ENCODE data around the gene KCNT2.
"Not testable (repeated sequence)": the region's sequence is repeated elsewhere in the genome, so short reads cannot be mapped to it uniquely, and the experiment has no call there.

The KCNT2 gene

GRCh38 chr1:196513821-196514220 is 94.4 kb downstream of the KCNT2 start:
- H3K27me3 ChIP-seq (ENCODE audit: control insufficient read depth, insufficient read depth, low read length) = no peaks in the 10 kb centered on the region
- H3K4me1 ChIP-seq = no peaks in the 10 kb centered on the region
- no peaks in the 10 kb centered on the region for H3K79me2 ChIP-seq
- H2AFZ ChIP-seq = no peak overlapping the region
- H3K4me3 ChIP-seq (ENCODE audit: low read depth, low read length) = no peak overlapping the region
- H3K27ac ChIP-seq = no peak overlapping the region
- no peaks in the 10 kb centered on the region for H3K9me3 ChIP-seq (ENCODE audit: control insufficient read depth, low read length)
- H3K9ac ChIP-seq = no peak overlapping the region
- TF ChIP-seq, protein P1, sequence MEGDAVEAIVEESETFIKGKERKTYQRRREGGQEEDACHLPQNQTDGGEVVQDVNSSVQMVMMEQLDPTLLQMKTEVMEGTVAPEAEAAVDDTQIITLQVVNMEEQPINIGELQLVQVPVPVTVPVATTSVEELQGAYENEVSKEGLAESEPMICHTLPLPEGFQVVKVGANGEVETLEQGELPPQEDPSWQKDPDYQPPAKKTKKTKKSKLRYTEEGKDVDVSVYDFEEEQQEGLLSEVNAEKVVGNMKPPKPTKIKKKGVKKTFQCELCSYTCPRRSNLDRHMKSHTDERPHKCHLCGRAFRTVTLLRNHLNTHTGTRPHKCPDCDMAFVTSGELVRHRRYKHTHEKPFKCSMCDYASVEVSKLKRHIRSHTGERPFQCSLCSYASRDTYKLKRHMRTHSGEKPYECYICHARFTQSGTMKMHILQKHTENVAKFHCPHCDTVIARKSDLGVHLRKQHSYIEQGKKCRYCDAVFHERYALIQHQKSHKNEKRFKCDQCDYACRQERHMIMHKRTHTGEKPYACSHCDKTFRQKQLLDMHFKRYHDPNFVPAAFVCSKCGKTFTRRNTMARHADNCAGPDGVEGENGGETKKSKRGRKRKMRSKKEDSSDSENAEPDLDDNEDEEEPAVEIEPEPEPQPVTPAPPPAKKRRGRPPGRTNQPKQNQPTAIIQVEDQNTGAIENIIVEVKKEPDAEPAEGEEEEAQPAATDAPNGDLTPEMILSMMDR (IDR thresholded peaks at IDR 0.05) = no peak
- H3K4me2 ChIP-seq (ENCODE audit: low read length) = no peak overlapping the region
- H3K36me3 ChIP-seq (ENCODE audit: control insufficient read depth, insufficient read depth, low read length) = no peaks in the 10 kb centered on the region

- Histone ChIP-seq H3K9me3 (ENCODE audit: control insufficient read depth, low read length) (no peaks in the 10 kb centered on the region), H3K4me3 (ENCODE audit: low read depth, low read length) (no peak overlapping the region), H3K79me2 (no peaks in the 10 kb centered on the region), H3K4me1 (no peaks in the 10 kb centered on the region), H3K27me3 (ENCODE audit: control insufficient read depth, insufficient read depth, low read length) (no peaks in the 10 kb centered on the region), H3K9ac (no peak overlapping the region), H3K4me2 (ENCODE audit: low read length) (no peak overlapping the region), H3K27ac (no peak overlapping the region), H2AFZ (no peak overlapping the region), H3K36me3 (ENCODE audit: control insufficient read depth, insufficient read depth, low read length) (no peaks in the 10 kb centered on the region)
- TF ChIP-seq, protein P1 (IDR thresholded peaks at IDR 0.05) = no peak
These were observed 97.8 kb downstream of the KCNT2 start for GRCh38 chr1:196510451-196510850.

GRCh38 chr1:196504224-196504623 is 104.0 kb downstream of the KCNT2 start:
- H3K36me3 ChIP-seq (ENCODE audit: control insufficient read depth, insufficient read depth, low read length); H3K9me3 ChIP-seq (ENCODE audit: control insufficient read depth, low read length); H3K27me3 ChIP-seq (ENCODE audit: control insufficient read depth, insufficient read depth, low read length); H3K9ac ChIP-seq; H3K79me2 ChIP-seq; H3K4me3 ChIP-seq (ENCODE audit: low read depth, low read length); H2AFZ ChIP-seq; H3K4me2 ChIP-seq (ENCODE audit: low read length); H3K27ac ChIP-seq; H3K4me1 ChIP-seq: not testable (repeated sequence)

- H3K27me3 ChIP-seq (ENCODE audit: control insufficient read depth, insufficient read depth, low read length) = no peaks in the 10 kb centered on the region
- TF ChIP-seq, protein P1 (IDR thresholded peaks at IDR 0.05) = no peak
- no peak overlapping the region for H2AFZ ChIP-seq
- H3K36me3 ChIP-seq (ENCODE audit: control insufficient read depth, insufficient read depth, low read length) = no peaks in the 10 kb centered on the region
- no peaks in the 10 kb centered on the region for H3K9me3 ChIP-seq (ENCODE audit: control insufficient read depth, low read length)
- H3K79me2 ChIP-seq = no peaks in the 10 kb centered on the region
- no peak overlapping the region for H3K4me3 ChIP-seq (ENCODE audit: low read depth, low read length)
- no peak overlapping the region for H3K27ac ChIP-seq
- no peaks in the 10 kb centered on the region for H3K4me1 ChIP-seq
- H3K4me2 ChIP-seq (ENCODE audit: low read length) = no peak overlapping the region
- H3K9ac ChIP-seq = no peak overlapping the region
These were observed 105.8 kb downstream of the KCNT2 start for GRCh38 chr1:196502437-196502836.

- H3K4me3 ChIP-seq (ENCODE audit: low read depth, low read length) = no peak overlapping the region
- TF ChIP-seq, protein P1 (IDR thresholded peaks at IDR 0.05) = no peak
- no peak overlapping the region for H3K27ac ChIP-seq
- H3K79me2 ChIP-seq = no peaks in the 10 kb centered on the region
- no peaks in the 10 kb centered on the region for H3K27me3 ChIP-seq (ENCODE audit: control insufficient read depth, insufficient read depth, low read length)
- no peaks in the 10 kb centered on the region for H3K9me3 ChIP-seq (ENCODE audit: control insufficient read depth, low read length)
- H3K36me3 ChIP-seq (ENCODE audit: control insufficient read depth, insufficient read depth, low read length) = no peaks in the 10 kb centered on the region
- H3K4me1 ChIP-seq = no peaks in the 10 kb centered on the region
- H3K9ac ChIP-seq = no peak overlapping the region
- no peak overlapping the region for H2AFZ ChIP-seq
- no peak overlapping the region for H3K4me2 ChIP-seq (ENCODE audit: low read length)
These were observed 106.3 kb downstream of the KCNT2 start for GRCh38 chr1:196501760-196502428.

All from parathyroid adenoma (tissue), 2 donors.